GM12891 (cell line): Measurements from ENCODE around the gene ZNF862.

Source experiments
- POLR2A ChIP-seq: IDR thresholded peaks from 2 replicates; pipeline ENCODE4 v1.6.1; 2011; ENCODE audit warnings: low read depth, low read length, control low read depth
- POLR2AphosphoS5 ChIP-seq: IDR thresholded peaks from 2 replicates; pipeline ENCODE4 v1.6.1; 2011; ENCODE audit warnings: low read depth, low read length, control low read depth
- SPI1 ChIP-seq: IDR thresholded peaks from 2 replicates; pipeline ENCODE4 v1.6.1; 2011; ENCODE audit warnings: low read depth, low read length, control low read depth
- TAF1 ChIP-seq: IDR thresholded peaks from 2 replicates; pipeline ENCODE4 v1.6.1; 2011; ENCODE audit warnings: low read depth, low read length, control low read depth

GRCh38 chr7:149822353-149822943 lies 15.7 kb upstream of the ZNF862 start:
- TF ChIP-seq POLR2AphosphoS5: no peak
- TF ChIP-seq POLR2A: no peak
- no peak for TF ChIP-seq TAF1
- TF ChIP-seq SPI1: no peak
